T-helper 17 cell (primary cell): Measurements from ENCODE around the gene ZFYVE21. TPM values are rescaled to one million over a fixed set of nuclear protein-coding genes. Genes with fewer than 3 reads are reported as not detected.

Experiments
- ATAC-seq: fragments of 150-1000 bp; cut with Tn5 transposase; 2 replicates; pipeline ENCODE4 v1.10.0; 2021; ENCODE audit warnings: mild to moderate bottlenecking, moderate library complexity
- DNase-seq, 3 donors: peaks; one replicate each; pipeline versions ENCODE4 v3.0.0 to v3.0.0-alpha.2; 2020 to 2021
- H3K9me3 ChIP-seq: one replicate; pipeline ENCODE4 v1.7.0; 2013; ENCODE audit warnings: low read length, mild to moderate bottlenecking; ENCODE audit not compliant: control insufficient read depth, poor library complexity, severe bottlenecking
- H3K27ac Mint-ChIP-seq: one replicate; pipeline ENCODE4 v1.8.0; 2022; ENCODE audit warnings: mild to moderate bottlenecking, moderate library complexity, mixed read lengths
- H3K27me3 Mint-ChIP-seq: one replicate; pipeline ENCODE4 v1.8.0; 2022; ENCODE audit warnings: mixed read lengths
- H3K36me3 Mint-ChIP-seq: one replicate; pipeline ENCODE4 v1.8.0; 2022; ENCODE audit warnings: low read depth, mixed read lengths
- H3K4me1 Mint-ChIP-seq: one replicate; pipeline ENCODE4 v1.8.0; 2022; ENCODE audit warnings: mild to moderate bottlenecking, mixed read lengths
- H3K4me3 Mint-ChIP-seq: one replicate; pipeline ENCODE4 v1.8.0; 2022; ENCODE audit warnings: mild to moderate bottlenecking, moderate library complexity, mixed read lengths
- total RNA-seq, 4 donors: library from RNA in 2 of 4; stranded (reverse) in 2 of 4; gene quantifications; one replicate each; pipeline ENCODE4 v1.2.3 and lab custom pipeline; 2022 to 2026

ZFYVE21 gene
- 1 to 10 TPM; 9.1 to 9.5 TPM for total RNA-seq
- total RNA-seq (lab: John Stamatoyannopoulos, UW): 7.8 to 18.8 reads per million in 2 donors

DNA sequence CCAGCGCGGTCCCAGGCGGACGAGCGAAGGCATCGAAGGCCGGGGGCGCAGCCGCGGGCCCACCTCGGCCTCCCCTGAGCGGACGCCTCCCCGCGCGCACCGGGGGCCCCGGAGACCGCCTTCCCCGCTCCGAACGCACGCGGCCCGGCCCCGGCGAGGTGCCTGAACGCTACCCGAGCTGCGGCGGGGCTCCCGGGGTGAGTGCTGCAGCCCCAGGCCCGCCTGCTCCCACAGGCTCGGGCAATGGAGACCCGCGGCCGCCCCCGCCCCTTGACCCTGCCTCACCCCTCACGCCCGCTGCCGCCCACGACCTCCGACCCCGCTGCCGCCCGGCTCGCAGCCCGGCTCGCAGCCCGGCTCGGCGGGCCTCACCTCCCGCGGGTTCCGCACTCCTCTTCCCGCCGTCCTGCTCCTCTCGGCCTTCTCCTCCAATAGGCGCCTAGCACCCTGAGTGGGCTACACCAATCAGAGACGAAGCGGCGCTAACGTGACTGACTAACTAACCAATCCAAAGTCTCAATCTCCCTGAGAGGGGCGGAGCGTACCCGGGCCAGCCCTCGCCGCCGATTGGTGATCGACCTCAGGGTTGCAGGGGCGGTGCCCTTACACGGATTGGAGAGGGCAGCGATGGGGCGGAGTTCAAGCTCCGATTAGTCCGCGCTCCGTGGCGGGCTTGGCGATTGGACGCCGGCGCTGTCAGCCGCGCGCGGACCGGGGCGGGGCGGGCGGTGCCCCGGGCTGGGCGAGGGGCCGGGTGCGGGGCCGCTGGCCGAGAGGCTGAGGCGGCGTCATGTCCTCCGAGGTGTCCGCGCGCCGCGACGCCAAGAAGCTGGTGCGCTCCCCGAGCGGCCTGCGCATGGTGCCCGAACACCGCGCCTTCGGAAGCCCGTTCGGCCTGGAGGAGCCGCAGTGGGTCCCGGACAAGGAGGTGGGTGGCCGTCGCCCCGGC, at the start of gene ZFYVE21, which contains the start of gene XRCC3:
Gene ZFYVE21 (plus strand): TSS at position 759 of the 949 bp plus-strand sequence. CDS start 32 bp downstream, at position 791.
Gene XRCC3 (minus strand): TSS at position 400 of the 949 bp plus-strand sequence. CDS start 4,364 bp downstream, outside the sequence.
- H3K4me1 Mint-ChIP-seq: peaks cover 37% of the 10 kb centered on the region
- DNase-seq (peak; percentile 97 to 99 (median 99)), ATAC-seq (peak; percentile 95)
- H3K4me3 Mint-ChIP-seq: peak within 1 kb of the TSS; percentile 98
- H3K27ac Mint-ChIP-seq: peak within 1 kb of the TSS; percentile 67
- H3K27me3 Mint-ChIP-seq: no peaks in the 10 kb centered on the region
- H3K36me3 Mint-ChIP-seq: peaks cover 3% of the 10 kb centered on the region
- no peaks in the 10 kb centered on the region for H3K9me3 ChIP-seq

DNA sequence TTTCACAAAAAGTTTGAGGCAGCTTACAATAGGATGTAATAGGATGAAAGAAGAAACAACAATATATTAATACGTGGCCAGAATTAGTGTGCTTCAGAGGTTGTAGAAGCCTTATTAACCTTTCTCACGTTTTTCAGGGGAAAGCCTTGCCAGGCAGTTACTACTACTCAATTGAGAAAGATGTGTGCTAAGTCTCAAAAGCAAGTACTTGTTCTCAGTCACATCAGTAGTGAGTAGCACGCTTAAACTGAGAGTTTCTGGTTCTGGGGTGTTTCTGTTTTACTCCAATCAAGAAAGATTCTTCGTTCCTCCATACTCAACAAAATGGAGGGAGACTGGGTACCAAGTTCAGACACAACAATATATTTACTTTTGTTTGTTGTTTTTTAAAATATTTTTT, 47.9 kb upstream of the ZFYVE21 start:
- Mint-ChIP-seq H3K36me3 (peaks cover 11% of the 10 kb centered on the region), H3K27me3 (no peaks in the 10 kb centered on the region), H3K27ac (no peak overlapping the region), H3K4me3 (no peak overlapping the region), H3K4me1 (peaks cover 3% of the 10 kb centered on the region)
- no peaks in the 10 kb centered on the region for H3K9me3 ChIP-seq
- ATAC-seq (no peak), DNase-seq (no peak)

DNA sequence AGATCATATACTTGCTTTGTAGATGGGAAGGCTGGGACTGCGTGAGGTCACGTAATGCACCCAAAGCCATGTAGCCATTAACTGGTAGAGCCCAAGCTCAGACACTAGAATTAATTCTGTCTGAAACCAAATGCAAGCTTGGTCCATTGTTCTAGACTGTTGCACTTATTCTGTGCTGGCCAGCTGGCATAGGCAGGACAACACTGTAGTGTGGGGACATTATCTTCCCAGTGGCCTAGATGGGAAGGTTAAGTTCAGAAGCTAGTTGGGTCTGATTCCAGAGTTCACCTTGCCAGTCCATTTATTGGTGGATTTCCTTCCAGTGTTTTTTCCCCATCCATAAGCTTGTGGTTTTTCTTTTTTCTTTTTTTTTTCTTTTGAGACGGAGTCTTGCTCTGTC, 47.5 kb upstream of the ZFYVE21 start:
- no peaks in the 10 kb centered on the region for H3K27me3 Mint-ChIP-seq
- H3K4me1 Mint-ChIP-seq: peaks cover 3% of the 10 kb centered on the region
- no peak for DNase-seq
- no peak overlapping the region for H3K4me3 Mint-ChIP-seq
- H3K9me3 ChIP-seq: no peaks in the 10 kb centered on the region
- H3K27ac Mint-ChIP-seq: no peak overlapping the region
- peaks cover 12% of the 10 kb centered on the region for H3K36me3 Mint-ChIP-seq
- no peak for ATAC-seq

DNA sequence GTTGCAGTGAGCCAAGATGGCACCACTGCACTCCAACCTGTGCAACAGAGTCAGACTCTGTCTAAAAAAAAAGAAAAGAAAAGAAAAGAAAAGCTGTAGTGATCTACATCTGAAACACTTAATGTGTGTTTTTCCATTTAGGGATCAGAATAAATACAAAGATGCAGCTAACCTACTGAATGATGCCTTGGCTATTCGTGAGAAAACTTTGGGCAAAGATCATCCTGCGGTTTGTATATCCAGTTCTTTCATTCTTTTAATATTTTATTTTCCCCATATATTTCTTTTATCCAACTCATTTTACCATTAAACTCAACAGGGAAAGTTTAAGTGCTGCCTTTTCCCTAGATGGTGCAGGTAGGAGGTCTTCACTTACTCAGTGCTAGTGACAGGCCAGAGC, 46.2 kb upstream of the ZFYVE21 start:
- H3K36me3 Mint-ChIP-seq: peaks cover 12% of the 10 kb centered on the region
- H3K4me1 Mint-ChIP-seq: peaks cover 3% of the 10 kb centered on the region
- H3K9me3 ChIP-seq: no peaks in the 10 kb centered on the region
- DNase-seq (no peak), ATAC-seq (no peak)
- H3K27me3 Mint-ChIP-seq: no peaks in the 10 kb centered on the region
- no peak overlapping the region for H3K4me3 Mint-ChIP-seq
- H3K27ac Mint-ChIP-seq: no peak overlapping the region

DNA sequence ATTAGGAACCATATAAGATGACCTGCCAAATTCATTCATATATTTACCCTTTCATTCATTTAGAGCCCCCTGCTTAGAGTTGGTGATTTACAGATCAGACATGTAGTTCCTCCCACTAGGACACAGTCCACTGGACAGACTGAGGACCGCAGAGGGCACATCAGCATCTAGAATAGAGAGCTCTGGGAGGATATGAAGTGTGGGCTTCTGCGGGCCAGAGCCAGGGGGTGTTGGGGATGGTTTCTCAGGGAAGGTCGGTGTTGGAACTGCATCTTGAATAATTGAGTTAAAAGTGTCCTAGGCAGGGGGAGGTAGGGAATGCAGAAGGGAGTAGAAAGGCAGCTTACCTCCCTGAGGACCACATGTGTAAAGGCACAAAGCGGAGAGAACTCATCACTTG, 43.7 kb upstream of the ZFYVE21 start:
- peaks cover 13% of the 10 kb centered on the region for H3K36me3 Mint-ChIP-seq
- H3K27ac Mint-ChIP-seq: peak overlapping the region; percentile 79
- H3K27me3 Mint-ChIP-seq: no peaks in the 10 kb centered on the region

DNA sequence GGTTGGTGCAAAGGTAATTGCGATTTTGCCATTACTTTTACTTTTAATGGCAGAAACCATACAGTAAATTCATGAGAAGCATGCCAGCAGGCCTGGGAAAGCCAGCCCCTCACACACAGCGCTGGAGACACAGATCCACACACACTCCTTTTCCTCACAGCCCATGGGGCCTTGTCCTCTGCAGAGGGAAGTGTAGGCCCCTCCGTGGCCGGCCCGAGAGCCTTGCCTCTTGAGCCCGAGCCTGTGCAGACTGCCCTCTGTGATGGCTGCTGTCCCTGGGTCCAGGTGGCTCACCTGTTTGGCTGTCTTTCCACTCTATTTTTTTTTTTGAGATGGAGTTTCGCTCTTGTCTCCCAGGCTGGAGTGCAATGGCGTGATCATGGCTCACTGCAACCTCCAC, 39.7 kb upstream of the ZFYVE21 start:
- Mint-ChIP-seq H3K36me3 (peaks cover 11% of the 10 kb centered on the region), H3K27ac (no peak overlapping the region), H3K4me3 (no peak overlapping the region), H3K4me1 (peaks cover 3% of the 10 kb centered on the region), H3K27me3 (no peaks in the 10 kb centered on the region)
- no peak for DNase-seq
- no peaks in the 10 kb centered on the region for H3K9me3 ChIP-seq
- ATAC-seq: no peak

More for the DNA sequence above, 43.7 kb upstream of the ZFYVE21 start:
- no peak overlapping the region for H3K4me3 Mint-ChIP-seq
- DNase-seq (no peak), ATAC-seq (no peak)
- H3K9me3 ChIP-seq: no peaks in the 10 kb centered on the region
- peaks cover 3% of the 10 kb centered on the region for H3K4me1 Mint-ChIP-seq

DNA sequence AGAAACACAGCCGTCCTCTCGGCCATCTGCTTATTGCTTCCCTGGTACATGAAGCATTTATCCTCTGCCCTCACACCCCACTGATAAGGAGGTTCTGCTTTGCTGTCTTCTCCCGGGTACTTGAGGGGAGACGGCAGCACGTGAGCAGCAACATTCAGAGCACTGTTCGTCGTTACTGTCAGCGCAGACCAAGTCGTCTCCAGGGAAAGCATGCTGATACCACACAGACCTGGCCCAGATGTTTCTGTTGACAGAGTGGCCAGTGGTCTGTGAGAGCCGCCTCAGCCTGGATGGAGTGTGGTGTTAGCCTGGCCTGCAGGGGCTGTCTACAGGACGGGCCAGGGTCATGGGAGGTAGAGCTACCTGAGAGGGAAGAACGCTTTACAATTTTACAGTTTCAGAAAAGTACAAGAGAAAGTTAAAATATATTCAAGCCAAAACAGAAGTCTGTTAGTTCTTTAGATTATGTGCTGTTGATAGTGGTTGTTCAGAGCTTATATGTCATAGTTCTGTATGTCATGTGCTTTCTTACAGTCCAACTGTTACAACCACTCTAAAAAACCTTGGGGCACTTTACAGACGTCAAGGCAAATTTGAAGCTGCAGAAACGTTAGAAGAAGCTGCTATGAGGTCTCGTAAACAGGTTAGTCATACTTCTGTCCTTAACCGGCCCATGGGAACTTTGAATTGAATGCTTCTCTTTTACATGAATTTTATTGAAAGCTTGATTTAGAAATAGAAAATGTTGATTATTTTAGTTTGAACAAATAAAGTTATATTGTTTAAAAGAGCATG, 38.5 kb upstream of the ZFYVE21 start:
- Mint-ChIP-seq H3K4me3 (no peak overlapping the region), H3K27me3 (no peaks in the 10 kb centered on the region)
- no peak for ATAC-seq

DNA sequence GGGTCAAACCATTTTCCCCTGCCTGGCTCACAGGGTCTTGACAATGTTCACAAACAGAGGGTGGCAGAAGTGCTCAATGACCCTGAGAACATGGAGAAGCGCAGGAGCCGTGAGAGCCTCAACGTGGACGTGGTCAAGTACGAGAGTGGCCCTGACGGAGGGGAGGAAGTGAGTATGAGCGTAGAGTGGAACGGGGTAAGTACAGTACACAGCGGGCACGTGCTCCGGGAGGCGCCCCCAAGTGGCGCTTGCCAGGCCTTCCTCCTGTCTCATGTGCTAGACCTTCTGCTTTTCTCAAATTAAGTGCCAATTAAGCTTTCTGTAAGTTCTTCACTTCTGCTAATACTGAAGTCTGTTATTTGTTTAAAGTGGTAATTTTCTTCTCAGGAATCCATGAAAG, 36.3 kb upstream of the ZFYVE21 start:
- no peak overlapping the region for H3K4me3 Mint-ChIP-seq
- H3K4me1 Mint-ChIP-seq: no peaks in the 10 kb centered on the region
- ATAC-seq (peak; percentile 85), DNase-seq (no peak)
- H3K27me3 Mint-ChIP-seq: no peaks in the 10 kb centered on the region
- H3K9me3 ChIP-seq: no peaks in the 10 kb centered on the region
- peaks cover 3% of the 10 kb centered on the region for H3K36me3 Mint-ChIP-seq
- H3K27ac Mint-ChIP-seq: peak overlapping the region; percentile 60

More for the DNA sequence above, 38.5 kb upstream of the ZFYVE21 start:
- H3K9me3 ChIP-seq: no peaks in the 10 kb centered on the region
- Mint-ChIP-seq H3K36me3 (peaks cover 5% of the 10 kb centered on the region), H3K27ac (peak overlapping the region; percentile 11), H3K4me1 (peaks cover under 1% of the 10 kb centered on the region)
- DNase-seq: no peak

DNA sequence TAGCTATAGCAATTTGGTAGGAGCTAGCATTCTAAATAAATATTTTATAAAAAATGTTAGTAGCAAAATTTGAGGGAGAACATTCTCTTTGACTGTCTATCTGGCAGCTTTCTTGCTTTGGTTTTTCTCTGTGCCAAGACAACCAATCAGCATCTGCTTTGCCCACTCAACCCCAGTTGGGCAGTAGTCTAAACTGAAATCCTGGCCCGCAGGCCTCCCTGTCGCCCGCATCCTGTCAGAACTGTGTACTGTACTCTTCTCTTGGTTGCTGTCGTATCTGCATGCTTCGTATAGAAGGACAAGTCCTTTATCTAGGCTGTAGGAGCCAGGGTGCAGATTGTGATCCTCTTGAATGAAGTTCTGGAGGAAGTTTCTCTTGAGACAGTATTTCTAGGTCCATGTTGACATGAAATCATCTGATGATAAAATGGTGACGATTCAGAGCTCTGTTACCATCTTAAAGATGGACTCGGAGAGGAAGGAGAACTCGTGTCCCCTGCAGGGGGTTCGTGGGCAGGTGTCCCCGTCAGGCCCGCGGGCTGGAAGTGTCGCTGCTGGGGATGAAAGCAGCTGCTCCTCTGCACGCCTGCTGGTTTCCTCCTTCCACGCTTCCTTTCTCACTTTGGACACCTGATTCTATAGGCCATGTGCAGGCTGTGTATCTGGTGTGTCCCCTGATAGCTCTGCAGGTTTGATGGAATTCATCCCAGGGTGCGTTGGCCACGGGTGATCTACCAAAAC, 34.9 kb upstream of the ZFYVE21 start:
- ATAC-seq (no peak), DNase-seq (no peak)
- Mint-ChIP-seq H3K4me1 (no peaks in the 10 kb centered on the region), H3K4me3 (no peak overlapping the region), H3K27ac (peak overlapping the region; percentile 60), H3K36me3 (no peaks in the 10 kb centered on the region), H3K27me3 (no peaks in the 10 kb centered on the region)
- no peaks in the 10 kb centered on the region for H3K9me3 ChIP-seq

DNA sequence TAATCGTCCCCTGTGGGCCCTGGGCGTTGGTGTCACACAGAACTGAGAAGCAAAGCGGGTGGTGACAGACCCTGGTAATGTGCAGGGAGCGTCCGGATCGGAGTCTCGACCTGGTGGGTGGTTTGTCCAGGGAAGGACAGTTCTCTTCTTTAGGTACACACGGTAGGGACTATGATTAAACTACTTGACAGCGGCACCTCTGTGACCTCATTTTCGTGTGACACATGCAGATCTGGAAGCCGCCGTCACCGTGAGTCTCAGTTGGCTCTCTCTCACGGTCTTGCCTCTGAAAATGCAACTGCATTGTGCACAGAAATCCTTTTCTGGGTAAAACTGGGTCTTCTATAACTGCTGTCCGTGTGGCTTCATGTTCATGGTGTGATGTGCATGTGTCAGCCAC, 32.5 kb upstream of the ZFYVE21 start:
- no peaks in the 10 kb centered on the region for H3K27me3 Mint-ChIP-seq
- H3K4me3 Mint-ChIP-seq: no peak overlapping the region
- no peak overlapping the region for H3K27ac Mint-ChIP-seq
- peaks cover 2% of the 10 kb centered on the region for H3K36me3 Mint-ChIP-seq
- DNase-seq (no peak), ATAC-seq (no peak)
- no peaks in the 10 kb centered on the region for H3K4me1 Mint-ChIP-seq
- H3K9me3 ChIP-seq: no peaks in the 10 kb centered on the region

DNA sequence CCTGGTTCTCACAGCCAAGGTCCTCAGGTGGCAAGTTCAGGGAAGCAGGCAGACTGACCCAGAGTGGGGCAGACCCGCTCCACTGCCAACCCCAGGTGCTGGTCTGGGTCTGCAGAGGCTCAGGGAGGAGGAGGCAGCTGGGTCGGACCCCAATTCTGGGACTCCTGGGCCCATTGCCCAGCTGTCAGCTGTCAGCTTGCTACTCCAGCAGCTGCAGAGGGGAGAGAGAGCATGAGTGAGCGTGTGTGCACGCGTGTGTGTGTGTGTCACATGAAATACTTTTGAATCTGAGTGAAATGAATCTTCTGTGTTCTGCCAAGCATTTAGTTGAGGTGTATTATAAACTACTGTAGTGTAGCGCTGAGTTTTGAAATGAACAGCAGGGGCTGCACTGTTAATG, 31.1 kb upstream of the ZFYVE21 start:
- no peak overlapping the region for H3K27ac Mint-ChIP-seq
- no peak overlapping the region for H3K4me3 Mint-ChIP-seq
- ATAC-seq: no peak
- peaks cover under 1% of the 10 kb centered on the region for H3K4me1 Mint-ChIP-seq
- DNase-seq: no peak
- H3K36me3 Mint-ChIP-seq: peaks cover 2% of the 10 kb centered on the region
- no peaks in the 10 kb centered on the region for H3K27me3 Mint-ChIP-seq
- H3K9me3 ChIP-seq: no peaks in the 10 kb centered on the region

DNA sequence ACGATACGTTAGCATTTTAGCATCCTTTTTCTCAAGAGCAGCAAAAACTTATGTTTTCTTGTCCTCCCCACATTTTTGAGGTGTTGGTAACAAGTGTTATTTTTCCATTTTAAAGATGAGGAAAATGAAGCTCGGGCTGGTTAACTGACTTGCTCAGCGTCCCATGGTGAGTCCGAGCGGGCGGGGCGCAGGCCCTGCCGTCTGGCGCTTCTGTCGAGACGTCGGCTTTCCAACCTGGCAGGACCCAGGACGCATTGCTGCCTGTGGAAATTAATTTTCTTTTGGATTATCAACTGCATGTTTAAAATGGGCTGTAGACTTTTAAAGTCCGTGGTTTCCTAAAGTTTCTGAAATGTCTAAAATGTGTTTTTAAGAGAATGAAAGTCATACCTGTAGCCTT, 30.7 kb upstream of the ZFYVE21 start:
- H3K27me3 Mint-ChIP-seq: no peaks in the 10 kb centered on the region
- no peak overlapping the region for H3K27ac Mint-ChIP-seq
- no peak for ATAC-seq
- no peak for DNase-seq
- peaks cover 2% of the 10 kb centered on the region for H3K4me1 Mint-ChIP-seq
- no peak overlapping the region for H3K4me3 Mint-ChIP-seq
- peaks cover 2% of the 10 kb centered on the region for H3K36me3 Mint-ChIP-seq
- H3K9me3 ChIP-seq: no peaks in the 10 kb centered on the region
